Astrocyte of the cerebellum (primary cell): ENCODE results near the gene CC2D1A.

Experiments used
- DNase-seq: peaks from one replicate; pipeline ENCODE4 v3.0.0-alpha.2; 2011; ENCODE audit warnings: low read depth
- H3K4me3 ChIP-seq: 2 replicates; pipeline ENCODE4 v1.5.1; 2011; ENCODE audit warnings: mild to moderate bottlenecking, low read depth, low read length, moderate library complexity
- in situ Hi-C: cut with HindIII; loops from 2 replicates; pipeline ENCODE4 v1.10.0; 2017; ENCODE audit warnings: low sequenced_read_pairs
- TF ChIP-seq, protein P1 (sequence below): IDR thresholded peaks from 2 replicates; pipeline ENCODE4 v1.5.1; 2012; ENCODE audit warnings: low read length, low read depth, moderate library complexity, mild to moderate bottlenecking; ENCODE audit errors: missing control alignments

Gene CC2D1A

GRCh38 chr19:13864046-13864666 is 41.8 kb upstream of the CC2D1A start:
- TF ChIP-seq, protein P1, sequence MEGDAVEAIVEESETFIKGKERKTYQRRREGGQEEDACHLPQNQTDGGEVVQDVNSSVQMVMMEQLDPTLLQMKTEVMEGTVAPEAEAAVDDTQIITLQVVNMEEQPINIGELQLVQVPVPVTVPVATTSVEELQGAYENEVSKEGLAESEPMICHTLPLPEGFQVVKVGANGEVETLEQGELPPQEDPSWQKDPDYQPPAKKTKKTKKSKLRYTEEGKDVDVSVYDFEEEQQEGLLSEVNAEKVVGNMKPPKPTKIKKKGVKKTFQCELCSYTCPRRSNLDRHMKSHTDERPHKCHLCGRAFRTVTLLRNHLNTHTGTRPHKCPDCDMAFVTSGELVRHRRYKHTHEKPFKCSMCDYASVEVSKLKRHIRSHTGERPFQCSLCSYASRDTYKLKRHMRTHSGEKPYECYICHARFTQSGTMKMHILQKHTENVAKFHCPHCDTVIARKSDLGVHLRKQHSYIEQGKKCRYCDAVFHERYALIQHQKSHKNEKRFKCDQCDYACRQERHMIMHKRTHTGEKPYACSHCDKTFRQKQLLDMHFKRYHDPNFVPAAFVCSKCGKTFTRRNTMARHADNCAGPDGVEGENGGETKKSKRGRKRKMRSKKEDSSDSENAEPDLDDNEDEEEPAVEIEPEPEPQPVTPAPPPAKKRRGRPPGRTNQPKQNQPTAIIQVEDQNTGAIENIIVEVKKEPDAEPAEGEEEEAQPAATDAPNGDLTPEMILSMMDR = no peak
- DNase-seq = no peak
- no peak overlapping the region for H3K4me3 ChIP-seq
- in situ Hi-C loops = no loop called here

DNA sequence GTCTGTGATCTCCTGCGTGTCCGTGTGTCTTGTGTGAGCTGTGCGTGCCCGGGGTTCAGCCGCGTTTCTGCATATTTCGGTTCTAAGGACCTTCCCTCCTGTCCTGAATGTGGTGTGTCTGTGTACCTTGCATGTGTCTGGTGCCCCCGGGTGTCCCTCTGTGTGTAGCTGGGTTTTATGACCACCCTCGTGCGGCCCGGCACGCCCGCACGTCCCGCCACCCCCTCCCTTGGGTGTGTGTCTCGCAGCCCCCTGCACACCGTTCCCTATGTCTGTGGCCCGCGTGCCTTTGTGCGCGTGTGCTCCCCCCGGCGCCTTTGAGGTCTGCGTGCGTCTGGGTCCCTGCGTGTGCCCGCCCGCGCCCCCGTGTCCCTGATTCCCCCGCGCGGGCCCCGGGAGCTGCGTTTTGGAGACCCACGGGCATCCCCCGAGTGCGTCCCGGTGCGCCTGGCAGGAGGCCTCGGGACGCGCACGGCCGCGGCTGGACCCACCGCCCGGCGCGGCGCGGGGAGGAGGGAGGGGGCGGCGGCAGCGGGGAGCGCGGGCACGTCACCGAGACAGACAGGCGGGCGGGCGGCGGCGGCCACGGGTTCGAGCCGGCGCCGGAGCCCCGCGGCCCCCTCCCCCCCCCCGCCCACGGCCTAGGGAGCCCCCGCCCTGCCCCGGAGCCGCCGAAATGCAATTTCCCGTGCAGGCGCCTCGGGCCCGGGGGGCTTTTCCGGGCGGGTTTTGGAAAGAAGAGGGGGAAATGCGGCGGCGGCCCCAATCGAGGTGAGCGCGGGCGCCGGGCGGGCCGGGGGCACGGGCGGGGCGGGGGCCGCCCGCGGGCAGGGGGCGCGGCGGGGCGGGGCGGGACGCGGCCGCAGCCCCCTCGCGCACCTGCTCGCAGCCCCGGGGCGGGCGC is 41.1 kb upstream of the CC2D1A start:
- peak overlapping the region; percentile 48 for H3K4me3 ChIP-seq
- DNase-seq = no peak
- TF ChIP-seq, protein P1 = no peak
- in situ Hi-C loops = no loop called here

GRCh38 chr19:13865571-13866462 is 40.2 kb upstream of the CC2D1A start:
- DNase-seq = no peak
- in situ Hi-C loops = no loop called here
- H3K4me3 ChIP-seq = peak overlapping the region; percentile 48
- TF ChIP-seq, protein P1 = no peak

GRCh38 chr19:13866463-13867046 is 39.4 kb upstream of the CC2D1A start:
- DNase-seq = no peak
- H3K4me3 ChIP-seq = peak overlapping the region; percentile 48
- TF ChIP-seq, protein P1 = no peak
- in situ Hi-C loops = no loop called here

DNA sequence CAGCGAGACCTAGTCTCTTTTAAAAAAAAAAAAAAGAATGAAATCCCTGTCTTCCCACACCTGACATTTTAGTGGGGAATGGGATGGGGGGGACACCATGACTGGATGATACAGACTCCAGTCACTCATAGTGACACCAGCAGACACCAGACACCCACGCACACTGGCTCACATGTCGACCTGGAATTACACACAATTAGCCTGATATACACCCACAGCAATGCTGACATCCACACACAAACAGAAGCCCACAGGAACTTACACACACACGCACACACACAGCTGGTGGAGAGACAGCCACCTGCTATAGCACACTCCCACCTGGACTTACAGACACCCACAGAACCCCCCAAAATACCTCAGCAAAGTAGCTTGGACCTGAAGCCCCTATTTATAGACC is 37.3 kb upstream of the CC2D1A start:
- no peak for DNase-seq
- TF ChIP-seq, protein P1 = no peak
- in situ Hi-C loops = no loop called here
- H3K4me3 ChIP-seq = no peak overlapping the region

GRCh38 chr19:13869281-13869680 is 36.7 kb upstream of the CC2D1A start:
- in situ Hi-C loops = no loop called here
- H3K4me3 ChIP-seq = no peak overlapping the region
- no peak for DNase-seq
- TF ChIP-seq, protein P1 = no peak
